HG02973 (cell line): ENCODE measurements around the gene PPM1B.
A peak's percentile ranks its signal among the peaks of the same experiment; 100 is the strongest.
"Not testable (repeated sequence)": the region's sequence is repeated elsewhere in the genome, so short reads cannot be mapped to it uniquely, and the experiment has no call there.

Experiments
- ATAC-seq: cut with Tn5 transposase; IDR thresholded peaks from one replicate; pipeline ENCODE4 v1.9.1; 2021; ENCODE audit warnings: moderate library complexity; ENCODE audit not compliant: unreplicated experiment

PPM1B gene

GRCh38 chr2:44246840-44247369 lies 78.2 kb downstream of the PPM1B start:
- ATAC-seq: no peak

- no peak for ATAC-seq
These were observed 79.2 kb downstream of the PPM1B start for GRCh38 chr2:44247924-44248323.

- ATAC-seq: not testable (repeated sequence)
These were observed 80.6 kb downstream of the PPM1B start for GRCh38 chr2:44249269-44249668.

GRCh38 chr2:44250376-44250775 lies 81.7 kb downstream of the PPM1B start:
- ATAC-seq: peak; percentile 78

- no peak for ATAC-seq
These were observed 85.3 kb downstream of the PPM1B start for GRCh38 chr2:44254023-44254422.

- ATAC-seq: not testable (repeated sequence)
These were observed 87.0 kb downstream of the PPM1B start for GRCh38 chr2:44255704-44256103.

- ATAC-seq: not testable (repeated sequence)
These were observed 89.1 kb downstream of the PPM1B start for GRCh38 chr2:44257802-44258201.

- no peak for ATAC-seq
These were observed 98.7 kb downstream of the PPM1B start for GRCh38 chr2:44267269-44267795.

- ATAC-seq: no peak
These were observed 99.3 kb downstream of the PPM1B start for GRCh38 chr2:44267796-44268648.

- no peak for ATAC-seq
These were observed 101.2 kb downstream of the PPM1B start for GRCh38 chr2:44269831-44270230.

- ATAC-seq: no peak
These were observed 102.6 kb downstream of the PPM1B start for GRCh38 chr2:44271296-44271695.

GRCh38 chr2:44273076-44273475 lies 104.4 kb downstream of the PPM1B start:
- no peak for ATAC-seq

- no peak for ATAC-seq
These were observed 104.9 kb downstream of the PPM1B start for GRCh38 chr2:44273596-44273995.

- no peak for ATAC-seq
These were observed 107.2 kb downstream of the PPM1B start for GRCh38 chr2:44275927-44276303.

- no peak for ATAC-seq
These were observed 108.9 kb downstream of the PPM1B start for GRCh38 chr2:44277541-44277940.

GRCh38 chr2:44280869-44281268 lies 112.2 kb downstream of the PPM1B start:
- ATAC-seq: no peak
